SU-DHL-6 (cell line): ENCODE measurements around the gene BCL2L15.

Source experiments
- H2AFZ ChIP-seq: fragments of 200-600 bp; sonication (generic); 2 replicates; pipeline ENCODE4 v1.6.1; 2014; ENCODE audit warnings: low read depth, mild to moderate bottlenecking, moderate library complexity, mixed read lengths, antibody characterized with exemption, low read length; ENCODE audit not compliant: severe bottlenecking
- H3F3A ChIP-seq: fragments of 200-600 bp; shearing (Covaris generic); 2 replicates; pipeline ENCODE4 v1.6.0; 2016; ENCODE audit warnings: antibody characterized with exemption, mild to moderate bottlenecking; ENCODE audit not compliant: insufficient read depth
- H3K27ac ChIP-seq: fragments of 200-600 bp; sonication (generic); 2 replicates; pipeline ENCODE4 v1.5.1; 2016; ENCODE audit warnings: low read depth, mild to moderate bottlenecking, low read length, moderate library complexity, mixed read lengths
- H3K27me3 ChIP-seq: fragments of 200-600 bp; sonication (generic), shearing (Covaris generic); 2 replicates; pipeline ENCODE4 v1.6.0; 2014; ENCODE audit warnings: mild to moderate bottlenecking, low read length
- H3K36me3 ChIP-seq: fragments of 200-600 bp; sonication (generic); 2 replicates; pipeline ENCODE4 v1.6.1; 2014; ENCODE audit warnings: mild to moderate bottlenecking, low read length, mixed read lengths
- H3K4me2 ChIP-seq: fragments of 300-600, 200-600 bp; shearing (Covaris generic), sonication (generic); 2 replicates; pipeline ENCODE4 v1.6.0; 2014; ENCODE audit warnings: low read length, low read depth, mild to moderate bottlenecking; ENCODE audit not compliant: poor library complexity, severe bottlenecking
- H3K4me3 ChIP-seq: fragments of 200-600 bp; sonication (generic); 2 replicates; pipeline ENCODE4 v1.5.1; 2014; ENCODE audit warnings: antibody characterized with exemption, low read length, mild to moderate bottlenecking, mixed read lengths; ENCODE audit not compliant: insufficient read depth, poor library complexity, severe bottlenecking
- H3K79me2 ChIP-seq: fragments of 200-600 bp; sonication (generic); 2 replicates; pipeline ENCODE4 v1.6.1; 2014; ENCODE audit warnings: mild to moderate bottlenecking, low read length, moderate library complexity; ENCODE audit not compliant: insufficient read depth
- H3K9ac ChIP-seq: fragments of 200-600 bp; sonication (generic); 2 replicates; pipeline ENCODE4 v1.7.0; 2014; ENCODE audit warnings: mild to moderate bottlenecking, low read length
- H3K9me2 ChIP-seq: fragments of 200-600 bp; sonication (generic); replicated peaks from 2 replicates; pipeline ENCODE4 v1.6.1; 2014; ENCODE audit warnings: low read length; ENCODE audit not compliant: insufficient read depth
- H3K9me3 ChIP-seq: fragments of 200-600 bp; sonication (generic); 2 replicates; pipeline ENCODE4 v1.6.1; 2014; ENCODE audit warnings: low read length, mixed read lengths; ENCODE audit not compliant: insufficient read depth
- H4K20me1 ChIP-seq: fragments of 200-600 bp; sonication (generic); 2 replicates; pipeline ENCODE4 v1.6.1; 2014; ENCODE audit warnings: low read depth, mild to moderate bottlenecking, antibody characterized with exemption, low read length, moderate library complexity, mixed read lengths
- CTCF ChIP-seq: fragments of 200-600 bp; sonication (generic); IDR thresholded peaks from one replicate; pipeline ENCODE4 v1.5.1; 2017; ENCODE audit warnings: antibody characterized with exemption, mild to moderate bottlenecking, low read length, moderate library complexity; ENCODE audit not compliant: insufficient read depth, poor library complexity, severe bottlenecking
- EZH2phosphoT487 ChIP-seq: fragments of 200-600 bp; sonication (generic), shearing (Covaris generic); conservative IDR thresholded peaks from 2 replicates; pipeline ENCODE4 v1.6.1; 2018; ENCODE audit warnings: mild to moderate bottlenecking, antibody characterized with exemption, low read length, moderate library complexity, mixed read lengths

BCL2L15 gene

GRCh38 chr1:113922957-113923356 is 35.6 kb upstream of the BCL2L15 start:
- H3F3A ChIP-seq, result peaks cover 4% of the 10 kb centered on the region; the same call in 1 of the 2 replicates
- no peaks in the 10 kb centered on the region for H3K9me3 ChIP-seq
- no peaks in the 10 kb centered on the region for H3K36me3 ChIP-seq
- no peak for TF ChIP-seq EZH2phosphoT487
- no peak for TF ChIP-seq CTCF
- H3K27ac ChIP-seq, result no peak overlapping the region
- no peak overlapping the region for H3K4me3 ChIP-seq
- H2AFZ ChIP-seq, result no peak overlapping the region
- H3K27me3 ChIP-seq, result no peaks in the 10 kb centered on the region
- no peaks in the 10 kb centered on the region for H3K9me2 ChIP-seq
- H3K9ac ChIP-seq, result no peak overlapping the region
- H3K79me2 ChIP-seq, result no peaks in the 10 kb centered on the region
- H4K20me1 ChIP-seq, result no peaks in the 10 kb centered on the region
- no peak overlapping the region for H3K4me2 ChIP-seq

- Histone ChIP-seq H3K4me3 (no peak overlapping the region), H3K27ac (no peak overlapping the region), H3K4me2 (no peak overlapping the region), H3F3A (no peaks in the 10 kb centered on the region), H3K9me2 (no peaks in the 10 kb centered on the region), H3K9ac (no peak overlapping the region), H2AFZ (no peak overlapping the region), H3K79me2 (no peaks in the 10 kb centered on the region), H3K36me3 (0 out of 2 replicates have a peak, but pooled peaks cover 3% of the 10 kb centered on the region), H4K20me1 (no peaks in the 10 kb centered on the region), H3K9me3 (no peaks in the 10 kb centered on the region), H3K27me3 (no peaks in the 10 kb centered on the region)
- TF ChIP-seq CTCF (no peak), EZH2phosphoT487 (no peak)
Observed at GRCh38 chr1:113918243-113918642, 30.9 kb upstream of the BCL2L15 start.

- Histone ChIP-seq H3K4me2 (no peak overlapping the region), H3K27me3 (no peaks in the 10 kb centered on the region), H3K9me3 (no peaks in the 10 kb centered on the region), H2AFZ (no peak overlapping the region), H3K27ac (no peak overlapping the region), H3K9ac (no peak overlapping the region), H3K9me2 (no peaks in the 10 kb centered on the region), H3F3A (no peaks in the 10 kb centered on the region), H3K36me3 (0 out of 2 replicates have a peak, but pooled peaks cover 3% of the 10 kb centered on the region), H3K79me2 (no peaks in the 10 kb centered on the region), H4K20me1 (no peaks in the 10 kb centered on the region), H3K4me3 (no peak overlapping the region)
- TF ChIP-seq CTCF, result no peak
- no peak for TF ChIP-seq EZH2phosphoT487
Observed at GRCh38 chr1:113917400-113918082, 30.2 kb upstream of the BCL2L15 start.
